Activated CD4-positive, alpha-beta memory T cell treated with anti-CD3 and anti-CD28 coated beads for 36 hours (primary cell): ENCODE data around the gene CSNK2A2. TPM values are rescaled to one million over a fixed set of nuclear protein-coding genes. Genes with fewer than 3 reads are reported as not detected.

Experiments used
- CTCF ChIA-PET: fragments of 350-600 bp; sonication (Branson Sonifier 250); formaldehyde crosslinking; loops from one replicate; lab custom pipeline; 2021; ENCODE audit warnings: antibody characterized with exemption, inconsistent platforms; lab: Charles Lee
- POLR2A ChIA-PET: fragments of 350-600 bp; sonication (Branson Sonifier 250); formaldehyde crosslinking; loops from one replicate; lab custom pipeline; 2021; ENCODE audit warnings: antibody characterized with exemption; lab: Charles Lee
- DNase-seq: peaks from one replicate; pipeline ENCODE4 v3.0.0-alpha.2; 2020
- H3K27ac Mint-ChIP-seq: one replicate; pipeline ENCODE4 v1.8.0; 2021; ENCODE audit warnings: mixed read lengths
- H3K27me3 Mint-ChIP-seq: one replicate; pipeline ENCODE4 v1.8.0; 2021; ENCODE audit warnings: mixed read lengths
- H3K36me3 Mint-ChIP-seq: one replicate; pipeline ENCODE4 v1.8.0; 2021; ENCODE audit warnings: mixed read lengths
- H3K4me1 Mint-ChIP-seq: one replicate; pipeline ENCODE4 v1.8.0; 2021; ENCODE audit warnings: low read depth, mixed read lengths
- H3K4me3 Mint-ChIP-seq: one replicate; pipeline ENCODE4 v1.8.0; 2021; ENCODE audit warnings: mild to moderate bottlenecking, mixed read lengths
- H3K9me3 Mint-ChIP-seq: one replicate; pipeline ENCODE4 v1.8.0; 2021; ENCODE audit warnings: mixed read lengths
- intact Hi-C: fragments of 100-400 bp; cut with micrococcal nuclease; formaldehyde crosslinking; loops from one replicate; pipeline ENCODE4 v1.15.1; 2023
- total RNA-seq, 2 experiments: library from RNA; stranded (reverse); gene quantifications; one replicate each; pipeline ENCODE4 v1.2.3, GENCODE V29; 2021

Gene CSNK2A2
- total RNA-seq, 2 experiments from 2014 or later = 76.9 to 82.0 TPM

GRCh38 chr16:58196898-58197313 lies 1.0 kb downstream of the CSNK2A2 start:
- DNase-seq = no peak
- CTCF ChIA-PET = interaction anchor here (0.7 to 2.2 kb wide), 5 partner anchors 20 to 440 kb away, joined by 3 to 7 read pairs (median 3); partner anchors contain the start of gene CFAP20

GRCh38 chr16:58195771-58196170 lies 2.1 kb downstream of the CSNK2A2 start:
- Mint-ChIP-seq H3K4me1 (peaks cover 45% of the 10 kb centered on the region), H3K36me3 (peaks cover 40% of the 10 kb centered on the region), H3K4me3 (peak overlapping the region; percentile 46), H3K27me3 (peaks cover 6% of the 10 kb centered on the region), H3K27ac (no peak overlapping the region), H3K9me3 (no peaks in the 10 kb centered on the region)
- CTCF ChIA-PET = interaction anchor here (0.6 to 2.2 kb wide), 4 partner anchors 40 to 709 kb away, joined by 3 to 7 read pairs (median 3); partner anchors contain the start of genes CFAP20 and DOK4
- POLR2A ChIA-PET = no interaction called here
- no peak for DNase-seq
- intact Hi-C loops = loop anchor here (10.0 kb wide), 1 partner anchor 171 kb away; the partner anchor contains the start of gene MMP15

More at GRCh38 chr16:58196898-58197313, 1.0 kb downstream of the CSNK2A2 start:
- Mint-ChIP-seq H3K36me3 (peaks cover 30% of the 10 kb centered on the region), H3K4me3 (peak overlapping the region; percentile 89), H3K27ac (peak overlapping the region; percentile 54), H3K4me1 (peaks cover 37% of the 10 kb centered on the region), H3K27me3 (peaks cover 8% of the 10 kb centered on the region), H3K9me3 (no peaks in the 10 kb centered on the region)
- intact Hi-C loops = loop anchor here (10.0 kb wide), 1 partner anchor 172 kb away; the partner anchor contains the start of gene MMP15
- POLR2A ChIA-PET = interaction anchor here (0.9 kb wide), 1 partner anchor 70 kb away, joined by 3 read pairs; no protein-coding TSS in a partner anchor

- no peak for DNase-seq
- H3K4me3 Mint-ChIP-seq = no peak overlapping the region
- intact Hi-C loops = loop anchor here (10.0 kb wide), 1 partner anchor 171 kb away; the partner anchor contains the start of gene MMP15
- POLR2A ChIA-PET = no interaction called here
- no peaks in the 10 kb centered on the region for H3K9me3 Mint-ChIP-seq
- H3K27me3 Mint-ChIP-seq = peaks cover 4% of the 10 kb centered on the region
- H3K4me1 Mint-ChIP-seq = peaks cover 49% of the 10 kb centered on the region
- H3K36me3 Mint-ChIP-seq = peaks cover 43% of the 10 kb centered on the region
- CTCF ChIA-PET = interaction anchor here (0.6 to 2.2 kb wide), 4 partner anchors 41 to 709 kb away, joined by 3 to 7 read pairs (median 3); partner anchors contain the start of genes CFAP20 and DOK4
- no peak overlapping the region for H3K27ac Mint-ChIP-seq
Measured at GRCh38 chr16:58195344-58195743, 2.6 kb downstream of the CSNK2A2 start.

DNA sequence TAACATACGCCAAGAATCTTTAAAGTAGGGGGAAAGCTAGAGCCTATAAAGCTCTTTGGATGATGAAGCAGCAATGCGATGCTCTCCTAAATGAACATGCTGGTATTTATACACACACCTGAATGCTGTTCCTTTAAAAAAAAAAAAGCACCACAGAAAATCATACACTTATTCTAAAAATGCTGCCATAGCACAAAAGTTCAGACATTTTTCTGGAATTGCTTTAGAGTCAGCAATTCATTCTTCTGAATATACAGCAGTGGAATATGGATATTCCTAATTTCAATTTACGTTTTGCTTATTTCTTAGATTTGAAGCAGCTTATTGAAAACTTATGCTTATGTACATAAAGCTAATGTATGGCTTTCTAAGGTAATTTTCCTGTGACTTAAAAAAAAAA lies 3.1 kb downstream of the CSNK2A2 start:
- ChIA-PET CTCF (interaction anchor here (0.6 kb wide), 1 partner anchor 9 kb away, joined by 3 read pairs; no protein-coding TSS in a partner anchor), POLR2A (no interaction called here)
- Mint-ChIP-seq H3K4me1 (peaks cover 50% of the 10 kb centered on the region), H3K4me3 (no peak overlapping the region), H3K9me3 (no peaks in the 10 kb centered on the region), H3K27ac (no peak overlapping the region), H3K27me3 (peaks cover 3% of the 10 kb centered on the region), H3K36me3 (peaks cover 48% of the 10 kb centered on the region)
- intact Hi-C loops = loop anchor here (10.0 kb wide), 1 partner anchor 170 kb away; the partner anchor contains the start of gene MMP15
- no peak for DNase-seq

- Mint-ChIP-seq H3K27me3 (no peaks in the 10 kb centered on the region), H3K36me3 (peaks cover 69% of the 10 kb centered on the region), H3K4me1 (peaks cover 25% of the 10 kb centered on the region), H3K4me3 (no peak overlapping the region), H3K9me3 (no peaks in the 10 kb centered on the region), H3K27ac (no peak overlapping the region)
- DNase-seq = no peak
- POLR2A ChIA-PET = no interaction called here
- CTCF ChIA-PET = no interaction called here
- intact Hi-C loops = no loop called here
Measured at GRCh38 chr16:58187665-58188421, 10.1 kb downstream of the CSNK2A2 start.

- CTCF ChIA-PET = no interaction called here
- DNase-seq = no peak
- Mint-ChIP-seq H3K27ac (no peak overlapping the region), H3K9me3 (no peaks in the 10 kb centered on the region), H3K36me3 (peaks cover 68% of the 10 kb centered on the region), H3K4me1 (peaks cover 23% of the 10 kb centered on the region), H3K4me3 (no peak overlapping the region), H3K27me3 (no peaks in the 10 kb centered on the region)
- intact Hi-C loops = no loop called here
- POLR2A ChIA-PET = no interaction called here
Measured at GRCh38 chr16:58187092-58187491, 10.8 kb downstream of the CSNK2A2 start.

- H3K9me3 Mint-ChIP-seq = no peaks in the 10 kb centered on the region
- H3K4me3 Mint-ChIP-seq = no peak overlapping the region
- no peaks in the 10 kb centered on the region for H3K27me3 Mint-ChIP-seq
- no peak for DNase-seq
- peaks cover 25% of the 10 kb centered on the region for H3K4me1 Mint-ChIP-seq
- H3K36me3 Mint-ChIP-seq = peaks cover 68% of the 10 kb centered on the region
- CTCF ChIA-PET = interaction anchor here (0.6 kb wide), 1 partner anchor 8 kb away, joined by 3 read pairs; no protein-coding TSS in a partner anchor
- H3K27ac Mint-ChIP-seq = no peak overlapping the region
- POLR2A ChIA-PET = no interaction called here
- intact Hi-C loops = no loop called here
Measured at GRCh38 chr16:58186176-58186944, 11.5 kb downstream of the CSNK2A2 start.

DNA sequence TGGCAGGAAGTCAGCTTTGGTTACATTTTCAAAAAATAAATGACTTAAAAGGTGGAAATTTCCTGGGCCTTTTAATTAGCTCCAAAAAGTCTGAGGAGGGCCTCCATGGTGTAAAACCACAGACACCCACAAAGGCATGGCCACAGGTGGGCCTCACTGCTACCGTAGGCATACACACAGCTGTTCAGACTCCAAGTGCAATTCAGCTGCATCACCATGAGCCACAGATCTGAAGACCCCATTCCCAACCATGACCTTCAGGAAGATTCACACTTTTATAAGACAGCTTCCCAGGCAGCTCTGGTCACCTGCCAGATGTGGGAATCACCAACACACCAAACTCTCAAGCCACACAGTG lies 20.6 kb downstream of the CSNK2A2 start:
- intact Hi-C loops = no loop called here
- no peaks in the 10 kb centered on the region for H3K9me3 Mint-ChIP-seq
- ChIA-PET CTCF (interaction anchor here (0.9 to 1.3 kb wide), 4 partner anchors 10 to 129 kb away, joined by 3 to 4 read pairs (median 3); no protein-coding TSS in a partner anchor), POLR2A (interaction anchor here (1.0 kb wide), 1 partner anchor 47 kb away, joined by 4 read pairs; no protein-coding TSS in a partner anchor)
- peak; percentile 33 for DNase-seq
- no peaks in the 10 kb centered on the region for H3K27me3 Mint-ChIP-seq
- H3K36me3 Mint-ChIP-seq = peaks cover 42% of the 10 kb centered on the region
- H3K4me1 Mint-ChIP-seq = peaks cover 35% of the 10 kb centered on the region
- peak overlapping the region; percentile 66 for H3K27ac Mint-ChIP-seq
- no peak overlapping the region for H3K4me3 Mint-ChIP-seq

DNA sequence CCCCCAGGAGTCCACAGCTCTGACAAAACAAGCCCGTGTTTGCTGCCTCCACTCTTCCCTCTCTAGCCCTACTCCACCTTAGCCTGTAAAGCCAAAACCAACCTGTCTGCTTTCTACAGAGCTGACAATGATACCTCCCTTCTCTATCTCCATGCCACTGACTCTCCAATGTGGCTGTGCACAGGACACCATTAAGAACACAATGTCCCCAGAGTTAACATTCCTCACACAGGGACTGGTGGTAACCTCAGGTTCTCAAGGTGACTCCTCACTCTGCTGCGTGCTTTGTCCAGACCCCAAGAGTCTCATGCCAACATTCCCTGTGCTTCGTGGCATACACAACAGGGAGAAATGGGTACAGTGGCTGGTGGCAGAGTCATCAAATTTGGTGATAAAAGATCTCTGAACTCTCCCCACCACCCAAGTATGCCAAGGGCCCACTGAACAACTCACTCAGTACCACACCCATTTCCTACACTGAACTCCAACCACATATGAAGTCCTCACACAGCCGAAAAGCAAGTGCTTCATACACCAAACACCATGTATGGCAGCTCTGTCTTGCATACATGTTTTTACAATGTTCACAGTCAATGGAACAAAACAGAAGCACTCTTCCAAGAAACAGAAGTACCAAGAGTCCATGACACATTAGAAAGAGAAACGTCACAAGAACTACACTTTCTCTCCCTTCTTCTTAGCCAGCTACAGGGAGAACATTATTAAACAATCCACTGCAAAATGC lies 21.1 kb downstream of the CSNK2A2 start:
- H3K9me3 Mint-ChIP-seq = no peaks in the 10 kb centered on the region
- ChIA-PET CTCF (interaction anchor here (0.9 to 1.3 kb wide), 4 partner anchors 9 to 130 kb away, joined by 3 to 4 read pairs (median 3); no protein-coding TSS in a partner anchor), POLR2A (interaction anchor here (0.6 to 1.0 kb wide), 2 partner anchors 47 to 351 kb away, joined by 3 to 4 read pairs; no protein-coding TSS in a partner anchor)
- H3K36me3 Mint-ChIP-seq = peaks cover 42% of the 10 kb centered on the region
- peaks cover 31% of the 10 kb centered on the region for H3K4me1 Mint-ChIP-seq
- intact Hi-C loops = no loop called here
- no peak overlapping the region for H3K4me3 Mint-ChIP-seq
- H3K27ac Mint-ChIP-seq = peak overlapping the region; percentile 66
- H3K27me3 Mint-ChIP-seq = no peaks in the 10 kb centered on the region
- DNase-seq = no peak

DNA sequence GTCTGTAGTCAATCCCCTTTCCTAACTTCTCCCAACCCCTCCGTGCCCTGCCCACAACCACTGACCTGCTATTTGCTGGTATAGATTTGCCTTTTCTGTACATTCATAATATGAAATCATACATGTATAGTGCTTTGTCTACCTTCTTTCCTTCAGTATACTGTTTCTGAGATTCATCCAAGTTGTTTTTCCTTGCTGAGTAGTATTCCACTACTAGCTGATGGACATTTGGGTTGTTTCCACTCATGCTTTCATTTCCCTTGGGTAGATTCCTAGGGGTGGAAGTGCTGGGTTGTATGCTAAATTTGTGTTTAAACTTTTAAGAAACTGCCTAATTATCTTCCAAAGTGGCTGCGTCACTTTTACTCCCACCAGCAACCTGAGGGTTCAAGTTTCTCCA lies 27.7 kb downstream of the CSNK2A2 start:
- no peaks in the 10 kb centered on the region for H3K27me3 Mint-ChIP-seq
- CTCF ChIA-PET = no interaction called here
- H3K27ac Mint-ChIP-seq = no peak overlapping the region
- H3K4me3 Mint-ChIP-seq = no peak overlapping the region
- peaks cover 3% of the 10 kb centered on the region for H3K4me1 Mint-ChIP-seq
- no peak for DNase-seq
- intact Hi-C loops = no loop called here
- POLR2A ChIA-PET = interaction anchor here (1.5 kb wide), 1 partner anchor 14 kb away, joined by 4 read pairs; no protein-coding TSS in a partner anchor
- peaks cover 58% of the 10 kb centered on the region for H3K36me3 Mint-ChIP-seq
- no peaks in the 10 kb centered on the region for H3K9me3 Mint-ChIP-seq

GRCh38 chr16:58160855-58161254 lies 37.1 kb downstream of the CSNK2A2 start:
- CTCF ChIA-PET = no interaction called here
- no peak overlapping the region for H3K4me3 Mint-ChIP-seq
- peaks cover 3% of the 10 kb centered on the region for H3K4me1 Mint-ChIP-seq
- no peaks in the 10 kb centered on the region for H3K9me3 Mint-ChIP-seq
- DNase-seq = peak; percentile 29
- POLR2A ChIA-PET = no interaction called here
- H3K36me3 Mint-ChIP-seq = peaks cover 50% of the 10 kb centered on the region
- peak overlapping the region; percentile 1 for H3K27ac Mint-ChIP-seq
- intact Hi-C loops = no loop called here
- H3K27me3 Mint-ChIP-seq = no peaks in the 10 kb centered on the region
